ENCODE data around the gene UGT2B17. TPM values are rescaled to one million over a fixed set of nuclear protein-coding genes. Genes with fewer than 3 reads are reported as not detected.
"Not testable (repeated sequence)": the region's sequence is repeated elsewhere in the genome, so short reads cannot be mapped to it uniquely, and the experiment has no call there.

UGT2B17 gene
- total and polyA plus RNA-seq, 2 experiments from 2014 or later = not detected

GRCh38 chr4:68560364-68561070 lies 15.6 kb downstream of the UGT2B17 start:
- H2AFZ ChIP-seq; H3K79me2 ChIP-seq (ENCODE audit: insufficient read depth); H3K27me3 ChIP-seq (replicated peaks; ENCODE audit: insufficient read depth); in situ Hi-C loops (cut with MboI); H3K9me3 ChIP-seq (ENCODE audit: low read depth); H3K9me2 ChIP-seq (ENCODE audit: insufficient read depth); H3K4me2 ChIP-seq (ENCODE audit: unreplicated experiment); H3K9ac ChIP-seq; H3K4me3 ChIP-seq; DNase-seq; H3F3A ChIP-seq (ENCODE audit: insufficient read depth); H3K36me3 ChIP-seq (ENCODE audit: low read depth); H4K20me1 ChIP-seq (ENCODE audit: insufficient read depth); H3K4me1 ChIP-seq (ENCODE audit: insufficient read depth); H3K27ac ChIP-seq: not testable (repeated sequence)
- WGBS, 2 experiments (ENCODE audit: low coverage in 1 of 2, low lambda C conversion rate in 2 of 2, missing lambda C conversion rate in 2 of 2) = 50% methylated on average over 1 of the region's 1 CpG; no CpG with 5 or more reads in 1 of the 2 experiments

GRCh38 chr4:68553830-68554229 lies 22.3 kb downstream of the UGT2B17 start:
- H2AFZ ChIP-seq; H3K27ac ChIP-seq; H3K4me3 ChIP-seq; H3K79me2 ChIP-seq (ENCODE audit: insufficient read depth); H3K4me1 ChIP-seq (ENCODE audit: insufficient read depth); H3F3A ChIP-seq (ENCODE audit: insufficient read depth); H3K27me3 ChIP-seq (replicated peaks; ENCODE audit: insufficient read depth); DNase-seq; H3K9ac ChIP-seq; H4K20me1 ChIP-seq (ENCODE audit: insufficient read depth); H3K36me3 ChIP-seq (ENCODE audit: low read depth); H3K9me3 ChIP-seq (ENCODE audit: low read depth); in situ Hi-C loops (cut with MboI); H3K9me2 ChIP-seq (ENCODE audit: insufficient read depth); H3K4me2 ChIP-seq (ENCODE audit: unreplicated experiment): not testable (repeated sequence)
- WGBS, 2 experiments (ENCODE audit: low coverage in 1 of 2, low lambda C conversion rate in 2 of 2, missing lambda C conversion rate in 2 of 2) = 10 to 11% methylated on average over 1 of the region's 1 CpG

- H4K20me1 ChIP-seq (ENCODE audit: insufficient read depth); in situ Hi-C loops (cut with MboI); H3K4me3 ChIP-seq; H3K9me3 ChIP-seq (ENCODE audit: low read depth); H3K4me1 ChIP-seq (ENCODE audit: insufficient read depth); H3K27ac ChIP-seq; H3K36me3 ChIP-seq (ENCODE audit: low read depth); DNase-seq; H2AFZ ChIP-seq; H3K4me2 ChIP-seq (ENCODE audit: unreplicated experiment); H3F3A ChIP-seq (ENCODE audit: insufficient read depth); H3K9ac ChIP-seq; H3K27me3 ChIP-seq (replicated peaks; ENCODE audit: insufficient read depth); H3K9me2 ChIP-seq (ENCODE audit: insufficient read depth); H3K79me2 ChIP-seq (ENCODE audit: insufficient read depth): not testable (repeated sequence)
- WGBS, 2 experiments (ENCODE audit: low coverage in 1 of 2, low lambda C conversion rate in 2 of 2, missing lambda C conversion rate in 2 of 2) = 21% methylated on average over 5 of the region's 5 CpGs
Observed at GRCh38 chr4:68552818-68553811, 23.0 kb downstream of the UGT2B17 start.

GRCh38 chr4:68542742-68543141 lies 33.4 kb downstream of the UGT2B17 start:
- H4K20me1 ChIP-seq (ENCODE audit: insufficient read depth); H3K36me3 ChIP-seq (ENCODE audit: low read depth); H3K4me1 ChIP-seq (ENCODE audit: insufficient read depth); H3K9me2 ChIP-seq (ENCODE audit: insufficient read depth); H3K9me3 ChIP-seq (ENCODE audit: low read depth); H3K4me3 ChIP-seq; H3K27ac ChIP-seq; in situ Hi-C loops (cut with MboI); DNase-seq; H3F3A ChIP-seq (ENCODE audit: insufficient read depth); H3K79me2 ChIP-seq (ENCODE audit: insufficient read depth); H3K27me3 ChIP-seq (replicated peaks; ENCODE audit: insufficient read depth); H3K4me2 ChIP-seq (ENCODE audit: unreplicated experiment); H3K9ac ChIP-seq; H2AFZ ChIP-seq: not testable (repeated sequence)
- WGBS, 2 experiments (ENCODE audit: low coverage in 1 of 2, low lambda C conversion rate in 2 of 2, missing lambda C conversion rate in 2 of 2) = 42 to 51% methylated on average over 13 of the region's 13 CpGs

- DNase-seq = no peak
- WGBS, 2 experiments (ENCODE audit: low coverage in 1 of 2, low lambda C conversion rate in 2 of 2, missing lambda C conversion rate in 2 of 2) = 41 to 48% methylated on average over 3 of the region's 3 CpGs
- no peak overlapping the region for H3K4me3 ChIP-seq
- H3K4me1 ChIP-seq (ENCODE audit: insufficient read depth) = no peaks in the 10 kb centered on the region
- H3K36me3 ChIP-seq (ENCODE audit: low read depth) = no peaks in the 10 kb centered on the region
- no peak overlapping the region for H3K4me2 ChIP-seq (ENCODE audit: unreplicated experiment)
- no peaks in the 10 kb centered on the region for H3K9me3 ChIP-seq (ENCODE audit: low read depth)
- no peak for TF ChIP-seq EZH2 (IDR thresholded peaks at IDR 0.05; ENCODE audit: insufficient read depth, poor library complexity, severe bottlenecking)
- no peak for TF ChIP-seq EZH2phosphoT487 (IDR thresholded peaks at IDR 0.05; ENCODE audit: insufficient read depth, low read depth)
- no peaks in the 10 kb centered on the region for H3K27me3 ChIP-seq (replicated peaks; ENCODE audit: insufficient read depth)
- no peaks in the 10 kb centered on the region for H3K9me2 ChIP-seq (ENCODE audit: insufficient read depth)
- no peak overlapping the region for H3K27ac ChIP-seq
- no peaks in the 10 kb centered on the region for H4K20me1 ChIP-seq (ENCODE audit: insufficient read depth)
- H3K9ac ChIP-seq = no peak overlapping the region
- H2AFZ ChIP-seq = no peak overlapping the region
- H3K79me2 ChIP-seq (ENCODE audit: insufficient read depth) = no peaks in the 10 kb centered on the region
- H3F3A ChIP-seq (ENCODE audit: insufficient read depth) = no peaks in the 10 kb centered on the region
- in situ Hi-C loops (cut with MboI) = no loop called here
Observed at GRCh38 chr4:68536375-68536774, 39.7 kb downstream of the UGT2B17 start.
